ENCODE results near the gene FRMD4A.

- TF ChIP-seq CTCF (IDR thresholded peaks at IDR 0.05) = no peak
- TF ChIP-seq POLR2A (IDR thresholded peaks at IDR 0.05) = no peak
Measured at GRCh38 chr10:14236341-14236740, 94.4 kb downstream of the FRMD4A start.

All from heart left ventricle (tissue), 13 donors.